CD4-positive, alpha-beta T cell treated with Interleukin-21 for 1 hour (primary cell): ENCODE measurements around the gene SEMA3B.
"Not testable (repeated sequence)": the region's sequence is repeated elsewhere in the genome, so short reads cannot be mapped to it uniquely, and the experiment has no call there.

ENCODE experiments used
- DNase-seq: peaks from one replicate; pipeline ENCODE4 v3.0.0-alpha.2; 2020

The SEMA3B gene

GRCh38 chr3:50238549-50239026 is 30.4 kb upstream of the SEMA3B start:
- no peak for DNase-seq

- no peak for DNase-seq
Observed at GRCh38 chr3:50239649-50240048, 29.3 kb upstream of the SEMA3B start.

- no peak for DNase-seq
Observed at GRCh38 chr3:50241163-50241562, 27.8 kb upstream of the SEMA3B start.

GRCh38 chr3:50241713-50242380 is 27.1 kb upstream of the SEMA3B start:
- no peak for DNase-seq

GRCh38 chr3:50242381-50242770 is 26.6 kb upstream of the SEMA3B start:
- no peak for DNase-seq

GRCh38 chr3:50242851-50243542 is 25.9 kb upstream of the SEMA3B start:
- peak; percentile 64 for DNase-seq

- DNase-seq, result no peak
Observed at GRCh38 chr3:50243543-50243895, 25.4 kb upstream of the SEMA3B start.

- DNase-seq, result not testable (repeated sequence)
Observed at GRCh38 chr3:50244813-50245212, 24.1 kb upstream of the SEMA3B start.

- DNase-seq, result no peak
Observed at GRCh38 chr3:50245251-50245745, 23.6 kb upstream of the SEMA3B start.

- DNase-seq, result peak; percentile 93
Observed at GRCh38 chr3:50245831-50246516, 23.0 kb upstream of the SEMA3B start.

GRCh38 chr3:50246517-50246954 is 22.4 kb upstream of the SEMA3B start:
- DNase-seq, result peak; percentile 87

GRCh38 chr3:50248387-50248786 is 20.6 kb upstream of the SEMA3B start:
- DNase-seq, result no peak

- no peak for DNase-seq
Observed at GRCh38 chr3:50249457-50249856, 19.5 kb upstream of the SEMA3B start.

GRCh38 chr3:50250514-50250913 is 18.4 kb upstream of the SEMA3B start:
- no peak for DNase-seq

GRCh38 chr3:50251220-50251619 is 17.7 kb upstream of the SEMA3B start:
- DNase-seq, result no peak

GRCh38 chr3:50254577-50255250 is 14.2 kb upstream of the SEMA3B start:
- no peak for DNase-seq

GRCh38 chr3:50255251-50255615 is 13.7 kb upstream of the SEMA3B start:
- no peak for DNase-seq

- DNase-seq, result peak; percentile 40
Observed at GRCh38 chr3:50256978-50257890, 11.7 kb upstream of the SEMA3B start.

- no peak for DNase-seq
Observed at GRCh38 chr3:50258029-50258680, 10.8 kb upstream of the SEMA3B start.

GRCh38 chr3:50258979-50259378 is 10.0 kb upstream of the SEMA3B start:
- DNase-seq, result no peak

- DNase-seq, result no peak
Observed at GRCh38 chr3:50259432-50260026, 9.4 kb upstream of the SEMA3B start.
